HCT116 (cell line): Measurements from ENCODE around the gene SEMA4D.

Experiments used
- CEBPB ChIP-seq: IDR thresholded peaks from 2 replicates; pipeline ENCODE4 v1.6.1; 2012; ENCODE audit warnings: low read depth
- CTCF ChIP-seq, 3 experiments: fragments of 200-600 bp in 1 of 3; sonication (generic) in 1 of 3; IDR thresholded peaks in 2 of 3; conservative IDR thresholded peaks in 1 of 3; 2 replicates each; pipeline ENCODE4 v1.5.1; 2012 to 2017; ENCODE audit warnings: low read depth in 2 of 3, low read length in 2 of 3, antibody characterized with exemption in 1 of 3, borderline replicate concordance in 1 of 3, control low read depth in 1 of 3, mild to moderate bottlenecking in 1 of 3, mixed read lengths in 1 of 3, mixed run types in 1 of 3, moderate library complexity in 1 of 3; ENCODE audit not compliant: insufficient read depth in 1 of 3
- EZH2 ChIP-seq: fragments of 200-600 bp; sonication (generic); IDR thresholded peaks from 2 replicates; pipeline ENCODE4 v1.6.1; 2017; ENCODE audit warnings: antibody characterized with exemption, mixed run types
- EZH2phosphoT487 ChIP-seq: fragments of 200-600 bp; IDR thresholded peaks from 2 replicates; pipeline ENCODE4 v1.6.1; 2018; ENCODE audit warnings: antibody characterized with exemption, borderline replicate concordance
- FOSL1 ChIP-seq: IDR thresholded peaks from 2 replicates; pipeline ENCODE4 v1.6.1; 2012; ENCODE audit warnings: low read depth
- MAX ChIP-seq: IDR thresholded peaks from 2 replicates; pipeline ENCODE4 v1.6.1; 2012
- POLR2A ChIP-seq: IDR thresholded peaks from 2 replicates; pipeline ENCODE4 v1.7.0; 2011; ENCODE audit warnings: borderline replicate concordance; ENCODE audit not compliant: insufficient read depth, insufficient read length; ENCODE audit errors: extremely low read depth
- POLR2AphosphoS5 ChIP-seq: IDR thresholded peaks from 2 replicates; pipeline ENCODE4 v1.6.1; 2011; ENCODE audit warnings: mild to moderate bottlenecking, low read depth, low read length, moderate library complexity
- RAD21 ChIP-seq: IDR thresholded peaks from 2 replicates; pipeline ENCODE4 v1.6.1; 2012; ENCODE audit warnings: low read depth, mild to moderate bottlenecking
- REST ChIP-seq: IDR thresholded peaks from 2 replicates; pipeline ENCODE4 v1.6.1; 2012; ENCODE audit warnings: low read depth
- SIN3A ChIP-seq: IDR thresholded peaks from 2 replicates; pipeline ENCODE4 v1.6.1; 2012; ENCODE audit warnings: low read depth
- SRF ChIP-seq: IDR thresholded peaks from 2 replicates; pipeline ENCODE4 v1.6.1; 2012; ENCODE audit warnings: low read depth
- TCF7L2 ChIP-seq: IDR thresholded peaks from 2 replicates; pipeline ENCODE4 v1.7.0; 2011; ENCODE audit warnings: borderline replicate concordance, inconsistent platforms; ENCODE audit not compliant: insufficient read depth, insufficient read length; ENCODE audit errors: extremely low read depth
- ZBTB33 ChIP-seq: IDR thresholded peaks from 2 replicates; pipeline ENCODE4 v1.6.1; 2011; ENCODE audit warnings: mild to moderate bottlenecking, low read length, moderate library complexity; ENCODE audit not compliant: insufficient replicate concordance; ENCODE audit errors: extremely low read depth

GRCh38 chr9:89441655-89441970 lies 56.3 kb downstream of the SEMA4D start:
- TF ChIP-seq EZH2 (no peak), CEBPB (no peak), ZBTB33 (no peak), EZH2phosphoT487 (no peak), MAX (no peak), CTCF (IDR thresholded peaks at IDR 0.05 in 2 of 3, conservative IDR thresholded peaks at IDR 0.05 in 1 of 3; ENCODE audit: borderline replicate concordance in 1 of 3, insufficient read depth in 1 of 3, low read depth in 2 of 3, low read length in 2 of 3) (no peak), SIN3A (no peak), POLR2A (no peak), SRF (no peak), REST (no peak), POLR2AphosphoS5 (no peak), RAD21 (no peak), FOSL1 (no peak), TCF7L2 (no peak)
